Gastroesophageal sphincter (tissue), 3 donors: ENCODE results near the gene GRWD1.

Experiments used
- CTCF ChIP-seq, 4 experiments: fragments of 200-600 bp in 2 of 4; fragments of 450-650 bp in 2 of 4; sonication (generic) in 1 of 4; IDR thresholded peaks; one replicate each; pipeline ENCODE4 v1.5.1; 2017 to 2019; ENCODE audit warnings: antibody characterized with exemption in 4 of 4, mild to moderate bottlenecking in 2 of 4, moderate library complexity in 2 of 4
- POLR2A ChIP-seq, 2 donors: fragments of 450-650 bp; IDR thresholded peaks; one replicate each; pipeline ENCODE4 v1.6.1; 2017; ENCODE audit warnings: antibody characterized with exemption in 2 of 2, mild to moderate bottlenecking in 2 of 2, moderate library complexity in 1 of 2
- POLR2AphosphoS5 ChIP-seq: sonication (generic); formaldehyde crosslinking; IDR thresholded peaks from one replicate; pipeline ENCODE4 v1.6.1; 2017; ENCODE audit warnings: antibody characterized with exemption

DNA sequence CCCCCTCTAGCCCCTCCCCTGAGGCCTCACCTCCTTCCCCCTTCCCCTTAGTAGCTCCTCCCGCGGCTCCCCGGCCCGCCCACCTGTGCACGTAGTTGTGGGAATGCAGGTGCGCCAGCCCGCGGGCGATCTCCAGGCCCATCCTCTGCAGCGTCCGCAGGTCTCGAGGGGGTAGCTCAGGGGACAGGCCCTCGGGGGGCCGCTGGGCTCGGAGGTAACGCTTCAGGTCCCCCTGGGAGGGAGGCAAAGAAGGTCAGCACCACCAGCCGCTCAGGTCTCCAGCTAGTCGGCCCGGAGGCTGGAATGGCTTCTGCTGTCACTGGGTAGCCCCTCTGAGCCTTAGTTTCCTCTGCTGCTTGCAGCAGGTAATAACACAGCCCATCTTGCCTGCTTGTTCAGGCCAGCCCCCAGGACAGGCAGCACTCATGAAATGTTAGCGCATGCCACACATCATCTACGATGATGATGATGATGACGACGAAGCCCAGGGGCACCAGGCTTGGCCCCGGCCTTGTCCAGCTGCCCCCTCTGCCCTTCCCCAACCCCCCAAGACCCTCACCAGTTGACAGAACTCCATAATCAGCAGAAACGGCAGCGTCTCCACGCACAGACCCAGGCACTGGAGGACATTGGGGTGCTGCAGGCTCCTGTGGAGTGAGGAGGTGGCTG, 56.7 kb downstream of the GRWD1 start:
- no peak for TF ChIP-seq CTCF (IDR thresholded peaks at IDR 0.05)
- TF ChIP-seq POLR2AphosphoS5 = no peak
- no peak for TF ChIP-seq POLR2A (IDR thresholded peaks at IDR 0.05)
